Neural cell (in vitro differentiated cells): Measurements from ENCODE around the gene SYK.
"Not testable (repeated sequence)": the region's sequence is repeated elsewhere in the genome, so short reads cannot be mapped to it uniquely, and the experiment has no call there.

Source experiments
- EP300 ChIP-seq: fragments of 450-650 bp; conservative IDR thresholded peaks from 2 replicates; pipeline ENCODE4 v1.6.1; 2014; ENCODE audit warnings: antibody characterized with exemption, mild to moderate bottlenecking, moderate library complexity; ENCODE audit not compliant: poor library complexity, severe bottlenecking
- EZH2 ChIP-seq: fragments of 200-600, 300-800 bp; shearing (Covaris generic), sonication (generic); IDR thresholded peaks from 2 replicates; pipeline ENCODE4 v1.6.1; 2014; ENCODE audit warnings: antibody characterized with exemption, low read length, borderline replicate concordance, mild to moderate bottlenecking; ENCODE audit not compliant: insufficient read depth, poor library complexity, severe bottlenecking
- MXI1 ChIP-seq: fragments of 450-650 bp; conservative IDR thresholded peaks from 2 replicates; pipeline ENCODE4 v1.6.1; 2014; ENCODE audit warnings: antibody characterized with exemption, mild to moderate bottlenecking; ENCODE audit not compliant: poor library complexity, severe bottlenecking
- POLR2AphosphoS5 ChIP-seq: IDR thresholded peaks from 2 replicates; pipeline ENCODE4 v1.6.1; 2012
- RAD21 ChIP-seq: fragments of 450-650 bp; conservative IDR thresholded peaks from 2 replicates; pipeline ENCODE4 v1.6.1; 2014; ENCODE audit warnings: antibody characterized with exemption, mild to moderate bottlenecking, moderate library complexity
- SMC3 ChIP-seq: fragments of 450-650 bp; conservative IDR thresholded peaks from 2 replicates; pipeline ENCODE4 v1.6.1; 2014; ENCODE audit warnings: antibody characterized with exemption, mild to moderate bottlenecking, moderate library complexity; ENCODE audit not compliant: poor library complexity
- TAF1 ChIP-seq: IDR thresholded peaks from 2 replicates; pipeline ENCODE4 v1.6.1; 2012; ENCODE audit warnings: low read depth
- TF ChIP-seq, protein P1 (sequence below): fragments of 450-650 bp; IDR thresholded peaks from 2 replicates; pipeline ENCODE4 v1.5.1; 2014; ENCODE audit warnings: antibody characterized with exemption, mild to moderate bottlenecking, moderate library complexity; ENCODE audit not compliant: poor library complexity, severe bottlenecking

DNA sequence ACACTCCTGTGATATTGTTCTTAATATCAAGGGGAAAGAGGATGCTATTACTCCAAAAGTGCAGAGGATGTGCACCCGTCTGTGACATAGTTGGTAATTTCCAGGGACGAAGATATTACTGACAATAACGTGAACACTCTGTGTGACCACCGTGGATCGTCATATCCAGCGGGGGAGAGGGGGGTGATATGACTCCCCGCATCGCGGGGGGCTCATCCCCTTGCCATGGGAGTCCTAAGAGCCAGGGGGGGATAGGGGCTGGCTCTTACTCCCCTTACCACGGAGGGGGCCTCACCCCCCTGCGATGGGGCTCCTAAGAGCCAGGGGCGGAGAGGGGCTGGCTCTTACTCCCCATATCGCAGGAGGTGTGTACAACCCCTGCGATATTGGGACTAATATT lies 41.0 kb upstream of the SYK start:
- not testable (repeated sequence) for TF ChIP-seq EZH2, MXI1, POLR2AphosphoS5, EP300, RAD21, SMC3, TAF1
- TF ChIP-seq, protein P1, sequence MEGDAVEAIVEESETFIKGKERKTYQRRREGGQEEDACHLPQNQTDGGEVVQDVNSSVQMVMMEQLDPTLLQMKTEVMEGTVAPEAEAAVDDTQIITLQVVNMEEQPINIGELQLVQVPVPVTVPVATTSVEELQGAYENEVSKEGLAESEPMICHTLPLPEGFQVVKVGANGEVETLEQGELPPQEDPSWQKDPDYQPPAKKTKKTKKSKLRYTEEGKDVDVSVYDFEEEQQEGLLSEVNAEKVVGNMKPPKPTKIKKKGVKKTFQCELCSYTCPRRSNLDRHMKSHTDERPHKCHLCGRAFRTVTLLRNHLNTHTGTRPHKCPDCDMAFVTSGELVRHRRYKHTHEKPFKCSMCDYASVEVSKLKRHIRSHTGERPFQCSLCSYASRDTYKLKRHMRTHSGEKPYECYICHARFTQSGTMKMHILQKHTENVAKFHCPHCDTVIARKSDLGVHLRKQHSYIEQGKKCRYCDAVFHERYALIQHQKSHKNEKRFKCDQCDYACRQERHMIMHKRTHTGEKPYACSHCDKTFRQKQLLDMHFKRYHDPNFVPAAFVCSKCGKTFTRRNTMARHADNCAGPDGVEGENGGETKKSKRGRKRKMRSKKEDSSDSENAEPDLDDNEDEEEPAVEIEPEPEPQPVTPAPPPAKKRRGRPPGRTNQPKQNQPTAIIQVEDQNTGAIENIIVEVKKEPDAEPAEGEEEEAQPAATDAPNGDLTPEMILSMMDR = not testable (repeated sequence)
